HG03196 (cell line): ENCODE data around the gene MAP4K3.
A peak's percentile ranks its signal among the peaks of the same experiment; 100 is the strongest.
"Not testable (repeated sequence)": the region's sequence is repeated elsewhere in the genome, so short reads cannot be mapped to it uniquely, and the experiment has no call there.

Experiments
- ATAC-seq: cut with Tn5 transposase; IDR thresholded peaks from one replicate; pipeline ENCODE4 v1.9.1; 2021; ENCODE audit not compliant: unreplicated experiment

The MAP4K3 gene

DNA sequence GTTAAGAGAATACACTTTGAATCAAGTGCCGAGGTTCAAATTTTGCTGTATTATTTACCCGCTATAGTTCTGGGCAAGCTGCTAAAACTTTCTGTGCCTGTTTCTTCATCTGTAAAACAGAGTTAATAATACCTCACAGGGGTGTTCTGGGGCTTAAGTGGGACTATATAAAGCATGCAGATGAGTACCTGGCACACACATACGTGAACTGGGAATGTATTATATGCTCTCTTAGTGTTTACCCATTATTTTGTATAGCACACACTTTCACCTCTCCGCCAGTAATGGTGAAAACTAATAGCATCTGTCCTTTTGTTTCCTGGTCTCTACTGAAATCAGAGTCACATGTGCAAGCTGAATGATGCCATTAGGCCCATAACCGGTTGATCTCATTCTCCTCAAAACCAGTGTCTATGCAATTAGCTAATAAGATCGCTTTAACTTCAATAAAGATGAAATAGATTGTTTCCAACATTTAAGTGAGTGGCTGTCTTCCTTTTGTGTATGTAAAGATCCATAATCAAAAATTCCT, 189.5 kb downstream of the MAP4K3 start:
- ATAC-seq = no peak

DNA sequence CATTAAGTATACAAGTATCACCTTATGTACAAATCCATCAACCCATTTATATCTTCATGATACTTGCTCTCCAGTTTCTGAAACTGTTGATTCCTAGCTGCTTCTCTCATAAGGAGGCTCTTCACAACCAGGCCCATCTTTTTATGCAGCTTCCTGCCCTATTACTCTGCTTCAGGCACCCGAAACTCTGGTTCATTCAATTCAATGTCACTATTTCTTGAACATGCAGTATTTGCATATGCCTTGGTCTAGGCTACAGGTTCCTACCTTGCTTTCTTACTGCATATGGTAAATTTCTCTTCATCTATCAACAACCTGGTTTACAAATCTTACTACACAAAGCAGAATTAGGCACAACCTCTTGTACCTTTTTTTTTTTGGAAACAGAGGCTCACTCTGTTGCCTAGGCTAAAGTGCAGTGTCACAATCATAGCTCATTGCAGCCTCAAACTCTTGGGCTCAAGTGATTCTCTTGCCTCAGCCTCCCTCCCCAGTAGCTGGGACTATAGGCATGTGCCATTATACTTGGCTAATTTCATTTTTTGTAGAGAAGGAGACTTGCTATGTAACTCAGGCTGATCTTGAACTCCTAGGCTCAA, 190.6 kb downstream of the MAP4K3 start:
- no peak for ATAC-seq

DNA sequence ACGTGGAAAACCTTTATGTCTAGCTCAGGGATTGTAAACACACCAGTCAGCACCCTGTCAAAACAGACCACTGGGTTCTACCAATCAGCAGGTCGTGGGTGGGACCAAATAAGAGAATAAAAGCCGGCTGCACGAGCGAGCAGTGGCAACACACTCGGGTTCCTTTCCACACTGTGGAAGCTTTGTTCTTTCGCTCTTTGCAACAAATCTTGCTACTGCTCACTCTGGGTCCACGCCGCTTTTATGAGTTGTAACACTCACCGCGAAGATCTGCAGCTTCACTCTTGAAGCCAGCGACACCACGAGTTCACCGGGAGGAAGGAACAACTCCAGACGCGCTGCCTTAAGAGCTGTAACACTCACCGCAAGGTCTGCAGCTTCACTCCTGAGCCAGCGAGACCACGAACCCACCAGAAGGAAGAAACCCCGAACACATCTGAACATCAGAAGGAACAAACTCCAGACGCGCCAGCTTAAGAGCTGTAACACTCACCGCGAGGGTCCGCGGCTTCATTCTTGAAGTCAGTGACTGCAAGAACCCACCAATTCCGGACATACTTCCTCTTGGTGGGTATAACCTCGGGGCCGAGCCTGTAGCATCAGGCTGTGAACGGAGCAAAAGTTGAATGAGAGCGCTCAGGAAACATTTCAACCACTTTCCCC, 192.0 kb downstream of the MAP4K3 start:
- ATAC-seq = not testable (repeated sequence)

DNA sequence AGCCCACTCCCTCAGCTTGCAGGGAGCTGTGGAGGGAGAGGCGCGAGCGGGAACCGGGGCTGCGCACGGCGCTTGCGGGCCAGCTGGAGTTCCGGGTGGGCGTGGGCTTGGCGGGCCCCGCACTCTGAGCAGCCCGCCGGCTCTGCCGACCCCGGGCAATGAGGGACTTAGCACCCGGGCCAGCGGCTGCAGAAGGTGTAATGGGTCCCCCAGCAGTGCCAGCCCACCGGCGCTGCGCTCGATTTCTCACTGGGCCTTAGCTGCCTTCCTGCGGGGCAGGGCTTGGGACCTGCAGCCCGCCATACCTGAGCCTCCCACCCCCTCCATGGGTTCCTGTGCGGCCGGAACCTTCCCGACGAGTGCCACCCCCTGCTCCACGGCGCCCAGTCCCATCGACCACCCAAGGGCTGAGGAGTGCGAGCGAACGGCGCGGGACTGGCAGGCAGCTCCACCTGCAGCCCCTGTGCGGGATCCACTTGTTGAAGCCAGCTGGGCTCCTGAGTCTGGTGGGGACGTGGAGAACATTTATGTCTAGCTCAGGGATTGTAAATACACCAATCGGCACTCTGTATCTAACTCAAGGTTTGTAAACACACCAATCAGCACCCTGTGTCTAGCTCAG, 192.7 kb downstream of the MAP4K3 start:
- ATAC-seq = not testable (repeated sequence)

DNA sequence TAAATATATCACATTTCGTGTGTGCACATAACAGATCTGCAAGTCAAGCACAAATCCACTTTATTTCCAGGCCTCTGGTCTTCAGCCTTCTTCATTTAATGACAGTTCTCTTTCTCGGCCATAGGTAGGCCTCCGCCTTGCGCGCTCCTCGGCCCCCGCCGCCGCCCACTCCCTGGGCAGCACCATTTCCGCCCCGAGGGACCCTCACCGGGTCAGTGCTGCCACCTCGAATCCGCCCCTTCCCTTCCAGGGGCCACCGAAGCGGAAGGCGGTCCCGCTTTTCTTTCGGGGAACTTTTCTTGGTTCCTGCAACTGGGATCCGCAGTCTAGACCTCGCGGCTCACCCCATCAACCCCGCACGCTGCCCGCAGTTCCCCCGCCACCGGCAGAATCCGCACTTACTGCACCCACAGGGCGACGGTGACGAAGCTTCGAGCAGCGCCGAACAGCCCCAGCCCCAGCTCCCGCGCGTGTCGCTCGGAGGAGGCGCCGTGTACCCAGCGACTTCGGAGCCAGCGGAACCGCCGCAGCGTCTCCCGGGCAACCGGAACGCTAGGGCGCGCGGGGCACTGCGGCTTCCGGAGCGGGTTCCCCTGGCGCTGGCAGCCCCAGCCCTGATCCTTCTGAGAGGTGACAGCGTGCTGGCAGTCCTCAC, 193.5 kb downstream of the MAP4K3 start, which contains the start of gene CDKL4:
TSS of gene CDKL4 (minus strand) at position 502 of the 655 bp plus-strand sequence.
- ATAC-seq = no peak

DNA sequence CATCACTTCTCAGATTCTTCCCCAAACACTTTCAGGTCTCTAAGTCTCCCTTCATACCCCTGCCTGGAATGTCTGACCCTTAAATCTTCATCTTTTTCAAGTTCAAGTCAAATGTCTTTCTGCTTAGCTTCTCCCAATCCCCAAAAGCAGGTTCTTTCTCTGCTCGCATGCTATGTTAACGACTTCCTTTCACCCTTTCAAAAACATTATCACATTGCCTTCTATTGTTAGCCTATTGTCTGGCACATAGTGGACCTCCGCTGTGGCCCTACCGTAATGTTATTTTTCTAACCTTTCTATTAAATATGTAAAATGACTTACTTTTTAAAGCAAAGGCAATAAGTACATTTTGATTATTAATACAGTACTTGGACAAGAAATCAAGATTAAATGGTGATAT, 195.5 kb downstream of the MAP4K3 start:
- no peak for ATAC-seq

DNA sequence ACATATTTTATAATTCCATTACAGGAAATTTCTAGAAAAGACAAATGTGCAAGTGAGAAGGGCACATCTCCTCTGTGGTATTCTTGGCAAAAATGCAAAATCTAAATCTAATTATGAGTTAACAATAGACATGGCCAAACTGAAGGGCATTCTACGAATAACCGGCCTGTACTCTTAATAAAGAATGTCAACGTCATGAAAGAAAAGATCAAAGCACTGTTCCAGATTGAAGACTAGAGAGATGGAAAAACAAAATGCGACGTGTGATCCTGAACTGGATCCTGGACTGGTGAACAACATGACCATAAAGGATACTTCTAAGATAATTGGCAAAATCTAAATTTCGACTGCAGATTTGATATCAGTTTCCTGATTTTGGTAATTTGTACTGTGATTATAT, 196.3 kb downstream of the MAP4K3 start:
- no peak for ATAC-seq

DNA sequence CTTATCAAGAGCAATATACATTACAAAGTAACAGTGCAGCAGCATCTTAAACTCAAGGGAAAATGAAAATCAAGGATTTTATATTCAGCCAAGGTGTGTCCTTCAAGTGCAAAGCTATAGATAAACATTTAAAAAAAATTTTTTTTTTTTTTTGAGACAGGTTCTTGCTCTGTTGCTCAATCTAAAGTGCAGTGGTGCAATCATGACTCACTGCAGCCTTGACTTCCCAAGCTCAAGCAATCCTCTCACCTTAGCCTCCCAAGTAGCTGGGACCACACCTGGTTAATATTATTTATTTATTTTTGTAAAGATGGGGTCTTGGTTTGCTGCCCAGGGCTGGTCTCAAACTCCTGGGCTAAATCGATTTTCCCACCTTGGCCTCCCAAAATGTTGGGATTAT, 202.3 kb downstream of the MAP4K3 start:
- ATAC-seq = no peak

DNA sequence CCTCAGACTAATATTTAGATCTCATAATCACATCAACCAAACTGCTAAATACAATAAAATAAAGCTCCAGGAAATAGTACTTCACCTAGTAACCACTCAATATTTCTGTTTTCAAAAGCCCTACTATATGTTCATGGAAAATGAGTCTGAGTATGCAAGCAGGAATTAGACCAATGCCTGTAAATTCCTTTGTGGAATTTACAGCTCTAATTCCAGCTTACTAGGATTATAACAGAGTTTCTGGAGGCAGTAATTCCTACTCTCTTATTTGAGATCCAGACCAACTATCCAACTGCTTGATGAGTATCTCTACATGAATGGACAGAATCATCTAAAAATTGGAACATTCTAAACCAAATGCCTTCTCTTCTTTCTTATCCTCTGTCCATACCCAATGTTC, 204.9 kb downstream of the MAP4K3 start:
- no peak for ATAC-seq

DNA sequence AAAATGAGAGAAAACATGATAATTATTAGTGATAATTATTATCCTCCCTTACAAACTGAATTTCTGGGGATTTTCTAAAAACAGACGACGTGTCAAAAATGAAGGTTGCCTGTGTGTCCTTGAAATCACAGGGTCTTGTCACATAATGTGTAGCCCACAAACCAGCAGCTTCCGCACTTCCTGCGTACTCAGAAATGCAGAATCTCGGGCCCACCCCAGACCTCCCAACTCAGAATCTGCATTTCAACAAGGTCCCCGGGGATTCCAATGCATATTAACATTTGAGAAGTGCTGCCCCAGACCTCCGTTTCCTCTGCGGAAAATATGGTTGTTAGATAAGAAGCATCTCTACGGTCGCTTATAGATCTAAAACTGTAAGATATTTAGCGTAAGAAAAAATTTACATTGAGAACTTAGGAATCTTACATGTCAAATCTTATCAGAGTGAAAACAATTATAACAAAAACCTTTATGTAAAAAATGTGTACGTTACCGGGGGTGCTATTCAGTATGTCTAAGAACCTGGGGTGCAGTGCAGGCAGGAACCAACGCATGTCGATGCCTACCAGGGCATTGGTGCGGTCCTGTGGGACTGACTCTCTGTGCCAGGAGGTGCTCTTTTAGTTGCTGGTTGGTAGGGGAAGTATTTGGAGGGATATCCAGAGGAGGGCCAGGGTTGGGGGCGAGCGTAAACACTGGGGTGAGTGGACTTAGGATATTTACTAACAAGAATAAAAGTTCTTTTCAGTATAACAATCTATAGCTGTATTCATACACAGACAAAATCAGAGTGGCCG, 208.5 kb downstream of the MAP4K3 start:
- no peak for ATAC-seq

DNA sequence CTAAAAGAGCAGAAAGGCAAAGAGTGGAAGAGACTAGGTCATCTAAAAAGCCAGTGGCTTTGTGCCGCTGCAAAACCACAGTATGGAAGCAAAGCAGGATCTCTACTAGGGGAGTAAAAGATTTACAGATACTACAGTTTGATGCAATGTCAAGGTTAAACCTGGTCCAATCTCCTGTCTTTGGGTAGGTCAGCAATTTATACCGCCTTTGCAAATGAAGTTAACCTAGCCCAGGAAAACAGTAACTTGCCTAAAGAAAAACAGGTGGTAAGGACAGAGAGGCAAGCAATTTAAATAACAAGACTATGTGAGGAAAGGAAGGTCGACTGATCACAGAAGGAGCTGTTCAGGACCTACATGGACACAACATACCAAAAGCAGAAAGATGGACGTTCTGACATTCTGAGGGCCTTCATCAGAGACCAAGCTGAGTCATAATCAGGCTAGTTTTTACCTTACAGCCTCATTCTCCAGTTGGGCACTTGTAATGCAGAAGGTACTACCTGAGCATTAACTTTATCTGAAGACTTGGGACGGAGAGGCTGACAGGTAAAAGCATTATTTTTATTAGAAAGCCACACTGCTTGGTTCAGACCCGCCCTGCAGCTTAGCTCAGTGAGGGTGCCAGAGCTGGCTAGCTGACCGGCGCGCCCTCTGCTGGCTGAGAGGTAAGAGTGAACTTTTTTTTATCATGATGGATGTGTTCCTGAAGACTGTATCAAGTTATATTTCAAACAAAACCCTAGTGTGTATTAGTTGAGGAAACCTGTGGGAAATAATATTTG, 209.3 kb downstream of the MAP4K3 start:
- peak; percentile 78 for ATAC-seq

DNA sequence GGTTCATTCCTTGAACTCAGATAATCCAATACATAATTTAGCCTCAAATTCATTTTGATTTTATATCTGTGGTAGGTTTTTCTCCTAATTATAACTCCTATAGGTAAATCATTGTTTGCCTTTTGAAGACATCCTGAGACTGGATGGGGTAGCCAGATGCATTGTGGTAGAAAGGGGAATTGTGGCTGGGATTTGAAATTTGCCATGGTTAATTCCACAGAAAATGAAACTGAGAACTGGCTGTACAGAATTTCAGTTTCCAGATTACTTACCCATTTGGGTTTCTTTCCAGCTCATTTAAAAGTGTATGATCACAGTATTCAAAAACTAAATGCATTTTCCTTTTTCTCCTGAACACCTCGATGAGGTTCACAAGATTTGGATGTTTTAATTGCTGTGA, 211.5 kb downstream of the MAP4K3 start:
- no peak for ATAC-seq

DNA sequence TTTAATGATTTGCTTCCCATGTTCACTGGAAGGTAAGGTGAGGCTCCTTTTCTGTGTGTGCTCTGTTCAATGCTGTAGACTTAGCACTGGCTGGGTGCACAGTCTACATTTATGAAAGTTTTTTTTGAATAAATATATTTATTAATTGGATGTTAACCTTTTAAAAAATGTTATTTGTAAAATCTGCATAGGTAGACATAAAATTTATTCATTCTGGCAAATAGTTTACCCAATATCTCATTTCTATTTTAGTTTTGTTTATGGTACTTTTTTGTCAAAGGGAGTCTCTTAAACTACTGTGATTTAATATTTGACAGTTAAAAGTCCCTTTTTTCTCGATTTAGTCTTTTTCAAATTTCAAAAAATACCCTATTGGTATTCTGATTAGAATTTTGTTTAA, 213.2 kb downstream of the MAP4K3 start:
- no peak for ATAC-seq

DNA sequence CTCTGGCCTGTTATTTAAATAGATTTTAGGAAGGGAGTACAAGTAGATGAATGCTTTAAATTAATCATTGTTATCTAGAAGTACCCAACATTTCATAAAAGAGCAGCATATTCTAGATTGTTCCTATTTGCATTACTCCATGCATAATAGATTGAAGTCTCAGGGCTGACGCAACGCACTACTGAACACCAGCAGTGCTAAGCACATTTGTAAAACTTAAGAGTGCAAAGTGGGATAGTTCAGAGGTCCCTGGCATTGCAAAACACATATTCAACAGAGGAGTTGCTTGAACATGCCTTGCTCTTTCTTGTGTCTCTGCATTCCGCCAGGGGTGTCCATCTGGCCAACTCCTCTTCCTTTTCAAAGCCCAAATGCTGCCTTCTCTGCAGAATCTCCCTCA, 215.6 kb downstream of the MAP4K3 start:
- no peak for ATAC-seq

DNA sequence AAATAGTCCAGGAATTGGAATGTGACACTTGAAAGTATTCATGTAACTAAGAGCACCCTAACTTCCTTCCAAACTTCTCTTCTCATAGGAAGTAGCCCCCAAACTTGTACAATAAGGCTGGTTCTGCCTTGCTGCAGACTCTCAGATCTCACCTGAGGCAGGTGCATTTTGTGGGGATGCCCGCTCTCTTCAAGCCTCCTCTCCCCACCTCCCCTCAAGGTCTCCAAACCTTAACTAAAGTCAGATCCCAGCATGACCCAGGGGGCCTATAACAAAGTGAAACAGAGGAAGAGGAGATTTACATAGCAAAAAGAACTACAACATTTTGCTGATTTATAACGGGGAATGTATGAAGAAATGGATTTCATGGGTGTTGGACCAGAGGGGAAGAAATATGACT, 216.9 kb downstream of the MAP4K3 start:
- no peak for ATAC-seq

DNA sequence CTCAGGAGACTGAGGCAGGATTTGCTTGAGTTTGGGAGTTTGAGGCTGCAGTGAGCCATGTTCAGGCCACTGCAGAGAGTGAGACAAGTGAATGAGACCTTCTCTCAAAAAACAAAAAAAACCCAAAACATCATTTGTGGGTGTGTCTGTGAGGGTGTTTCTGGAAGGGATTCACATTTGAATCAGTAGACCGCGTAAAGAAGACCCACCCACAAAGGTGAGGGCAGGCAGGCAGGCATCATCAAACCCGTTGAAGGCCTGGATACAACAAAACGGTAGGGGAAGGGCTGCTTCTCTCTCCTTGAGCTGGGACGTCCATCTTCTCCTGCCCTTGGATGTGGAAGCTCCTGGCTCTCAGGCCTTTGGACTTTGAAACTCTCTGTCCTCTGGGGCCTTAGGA, 218.7 kb downstream of the MAP4K3 start:
- no peak for ATAC-seq

DNA sequence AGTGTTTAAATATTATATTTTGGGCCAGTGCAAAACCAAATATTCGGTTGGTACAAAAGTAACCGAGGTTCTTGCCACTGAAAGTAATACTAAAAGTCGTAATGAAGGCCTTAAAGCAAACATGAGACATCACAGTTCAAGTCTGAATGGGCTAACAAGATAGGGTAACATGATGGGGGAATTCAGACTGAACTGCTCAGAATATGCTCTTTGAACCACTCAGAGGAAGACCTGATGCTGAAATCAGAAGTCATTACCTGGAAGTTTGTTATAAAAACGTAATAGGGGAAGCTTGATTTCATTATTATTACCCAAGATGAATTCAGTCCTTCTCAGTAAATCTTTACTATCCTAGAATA, 219.9 kb downstream of the MAP4K3 start:
- ATAC-seq = no peak

DNA sequence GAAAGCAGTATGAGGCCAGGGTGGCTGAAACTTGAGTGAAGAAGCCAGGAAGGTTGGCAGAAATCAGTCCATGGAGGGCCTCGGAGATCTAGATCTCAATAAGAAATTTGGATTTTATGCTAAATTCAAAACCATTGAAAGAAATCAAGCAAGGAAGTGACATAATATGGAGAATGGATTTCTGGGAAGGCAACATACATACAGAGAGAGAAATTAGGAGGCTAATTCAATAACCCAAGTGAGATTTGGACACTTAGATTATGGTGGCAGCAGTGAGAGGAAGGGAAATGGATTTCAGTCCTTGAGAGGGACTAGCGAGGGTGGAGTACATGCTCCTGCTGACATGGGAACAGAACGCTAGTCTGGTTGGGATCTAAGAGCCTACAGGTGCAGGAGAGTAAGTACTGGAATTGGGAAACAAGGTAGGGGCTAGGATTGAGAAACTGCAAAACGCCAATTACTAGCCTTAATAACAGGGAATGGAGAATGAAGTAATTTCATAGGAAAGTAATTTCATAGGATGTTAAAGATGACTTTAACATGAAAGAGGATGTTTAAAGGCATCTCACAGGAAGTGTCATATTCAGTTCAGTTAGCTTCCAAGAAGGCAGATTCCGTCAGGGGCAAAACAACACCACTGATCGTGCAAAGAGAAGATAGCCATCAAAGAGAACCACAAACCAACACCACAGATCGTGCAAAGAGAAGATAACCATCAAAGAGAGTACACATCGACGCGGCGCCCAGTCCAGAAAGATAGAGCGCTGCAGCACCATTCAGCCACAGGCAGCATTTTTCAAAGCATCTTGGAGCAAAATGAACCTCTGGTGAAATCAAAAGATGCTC, 220.5 kb downstream of the MAP4K3 start:
- ATAC-seq = peak; percentile 43

DNA sequence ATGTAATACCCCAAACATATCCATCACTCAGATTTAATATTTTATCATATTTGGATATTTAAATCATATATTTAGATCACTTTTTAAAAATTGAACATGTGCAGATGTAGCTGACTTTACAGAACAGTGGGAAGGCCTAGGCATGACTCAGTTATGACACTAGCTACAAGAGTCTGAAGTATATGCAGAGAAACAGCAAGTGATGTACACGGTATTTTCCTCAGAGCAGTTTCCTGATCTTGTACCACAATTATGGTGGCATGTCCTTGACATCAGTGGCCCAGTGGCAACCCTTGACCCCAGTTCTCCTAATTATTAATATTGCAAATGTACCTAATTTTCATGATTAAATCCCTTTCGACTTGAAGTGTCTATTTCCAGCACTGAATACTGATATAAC, 221.5 kb downstream of the MAP4K3 start:
- no peak for ATAC-seq
